GM18519 (cell line): ENCODE measurements around the gene FAN1.
"Not testable (repeated sequence)": the region's sequence is repeated elsewhere in the genome, so short reads cannot be mapped to it uniquely, and the experiment has no call there.

ENCODE experiments used
- ATAC-seq: cut with Tn5 transposase; IDR thresholded peaks from one replicate; pipeline ENCODE4 v1.9.1; 2021; ENCODE audit warnings: mild to moderate bottlenecking, moderate library complexity; ENCODE audit not compliant: unreplicated experiment, low FRiP score

Gene FAN1

GRCh38 chr15:30903497-30904187 lies at the start of gene FAN1:
Gene FAN1 (plus strand): TSS chr15:30903915. CDS start chr15:30904664, 749 bp downstream.
- peak; percentile 75 for ATAC-seq

GRCh38 chr15:30859091-30859874 lies 44.4 kb upstream of the FAN1 start:
- no peak for ATAC-seq

- ATAC-seq: no peak
Measured at GRCh38 chr15:30865257-30865656, 38.5 kb upstream of the FAN1 start.

- ATAC-seq: no peak
Measured at GRCh38 chr15:30870681-30871080, 33.0 kb upstream of the FAN1 start.

- no peak for ATAC-seq
Measured at GRCh38 chr15:30872341-30872748, 31.4 kb upstream of the FAN1 start.

- ATAC-seq: no peak
Measured at GRCh38 chr15:30877070-30877469, 26.6 kb upstream of the FAN1 start.

- ATAC-seq: no peak
Measured at GRCh38 chr15:30878515-30878914, 25.2 kb upstream of the FAN1 start.

GRCh38 chr15:30882849-30883433 lies 20.8 kb upstream of the FAN1 start:
- no peak for ATAC-seq

GRCh38 chr15:30883666-30884065 lies 20.0 kb upstream of the FAN1 start:
- ATAC-seq: not testable (repeated sequence)

- ATAC-seq: no peak
Measured at GRCh38 chr15:30885814-30886213, 17.9 kb upstream of the FAN1 start.

- no peak for ATAC-seq
Measured at GRCh38 chr15:30889196-30889595, 14.5 kb upstream of the FAN1 start.

- no peak for ATAC-seq
Measured at GRCh38 chr15:30895461-30896210, 8.1 kb upstream of the FAN1 start.

GRCh38 chr15:30896211-30896606 lies 7.5 kb upstream of the FAN1 start:
- ATAC-seq: no peak

- ATAC-seq: no peak
Measured at GRCh38 chr15:30901889-30902288, 1.8 kb upstream of the FAN1 start.

GRCh38 chr15:30904812-30905211 lies 1.1 kb downstream of the FAN1 start:
- ATAC-seq: no peak

GRCh38 chr15:30905821-30906220 lies 2.1 kb downstream of the FAN1 start:
- no peak for ATAC-seq

- no peak for ATAC-seq
Measured at GRCh38 chr15:30906366-30906765, 2.7 kb downstream of the FAN1 start.

GRCh38 chr15:30913761-30914160 lies 10.0 kb downstream of the FAN1 start:
- ATAC-seq: no peak

- no peak for ATAC-seq
Measured at GRCh38 chr15:30917013-30917412, 13.3 kb downstream of the FAN1 start.

GRCh38 chr15:30917675-30918074 lies 14.0 kb downstream of the FAN1 start:
- no peak for ATAC-seq

- ATAC-seq: no peak
Measured at GRCh38 chr15:30918366-30918765, 14.7 kb downstream of the FAN1 start.
